HG02884 (cell line): ENCODE results near the gene CLEC3B.
"Not testable (repeated sequence)": the region's sequence is repeated elsewhere in the genome, so short reads cannot be mapped to it uniquely, and the experiment has no call there.

ENCODE experiments used
- ATAC-seq: cut with Tn5 transposase; IDR thresholded peaks from one replicate; pipeline ENCODE4 v1.9.1; 2021; ENCODE audit warnings: mild to moderate bottlenecking, moderate library complexity; ENCODE audit not compliant: unreplicated experiment

Gene CLEC3B

GRCh38 chr3:45064512-45065372, 38.6 kb downstream of the CLEC3B start:
- ATAC-seq, result no peak

GRCh38 chr3:45065373-45065720, 39.2 kb downstream of the CLEC3B start:
- no peak for ATAC-seq

- ATAC-seq, result no peak
Measured at GRCh38 chr3:45066109-45066801, 40.2 kb downstream of the CLEC3B start.

GRCh38 chr3:45067486-45067885, 41.4 kb downstream of the CLEC3B start:
- no peak for ATAC-seq

GRCh38 chr3:45067941-45068340, 41.8 kb downstream of the CLEC3B start:
- no peak for ATAC-seq

GRCh38 chr3:45071075-45071474, 45.0 kb downstream of the CLEC3B start:
- ATAC-seq, result no peak

- no peak for ATAC-seq
Measured at GRCh38 chr3:45075821-45076625, 49.9 kb downstream of the CLEC3B start.

- ATAC-seq, result not testable (repeated sequence)
Measured at GRCh38 chr3:45078256-45078655, 52.2 kb downstream of the CLEC3B start.

GRCh38 chr3:45078910-45079522, 52.9 kb downstream of the CLEC3B start:
- ATAC-seq, result no peak

- no peak for ATAC-seq
Measured at GRCh38 chr3:45079715-45080114, 53.6 kb downstream of the CLEC3B start.

- ATAC-seq, result no peak
Measured at GRCh38 chr3:45080824-45081223, 54.7 kb downstream of the CLEC3B start.

- ATAC-seq, result no peak
Measured at GRCh38 chr3:45081506-45082141, 55.5 kb downstream of the CLEC3B start.

GRCh38 chr3:45082142-45082538, 56.0 kb downstream of the CLEC3B start:
- ATAC-seq, result no peak

- ATAC-seq, result no peak
Measured at GRCh38 chr3:45083023-45083422, 56.9 kb downstream of the CLEC3B start.

GRCh38 chr3:45084361-45084760, 58.3 kb downstream of the CLEC3B start:
- no peak for ATAC-seq

- no peak for ATAC-seq
Measured at GRCh38 chr3:45084820-45085816, 59.0 kb downstream of the CLEC3B start.
